Stimulated activated CD4-positive, alpha-beta T cell treated with anti-CD3 and anti-CD28 coated beads, Interleukin-1b, Interleukin-23, amount 100 ng/mL, for 48 hours (primary cell): ENCODE measurements around the gene CRAT.

Experiments
- DNase-seq: peaks from one replicate; pipeline ENCODE4 v3.0.0-alpha.2; 2020

CRAT gene

DNA sequence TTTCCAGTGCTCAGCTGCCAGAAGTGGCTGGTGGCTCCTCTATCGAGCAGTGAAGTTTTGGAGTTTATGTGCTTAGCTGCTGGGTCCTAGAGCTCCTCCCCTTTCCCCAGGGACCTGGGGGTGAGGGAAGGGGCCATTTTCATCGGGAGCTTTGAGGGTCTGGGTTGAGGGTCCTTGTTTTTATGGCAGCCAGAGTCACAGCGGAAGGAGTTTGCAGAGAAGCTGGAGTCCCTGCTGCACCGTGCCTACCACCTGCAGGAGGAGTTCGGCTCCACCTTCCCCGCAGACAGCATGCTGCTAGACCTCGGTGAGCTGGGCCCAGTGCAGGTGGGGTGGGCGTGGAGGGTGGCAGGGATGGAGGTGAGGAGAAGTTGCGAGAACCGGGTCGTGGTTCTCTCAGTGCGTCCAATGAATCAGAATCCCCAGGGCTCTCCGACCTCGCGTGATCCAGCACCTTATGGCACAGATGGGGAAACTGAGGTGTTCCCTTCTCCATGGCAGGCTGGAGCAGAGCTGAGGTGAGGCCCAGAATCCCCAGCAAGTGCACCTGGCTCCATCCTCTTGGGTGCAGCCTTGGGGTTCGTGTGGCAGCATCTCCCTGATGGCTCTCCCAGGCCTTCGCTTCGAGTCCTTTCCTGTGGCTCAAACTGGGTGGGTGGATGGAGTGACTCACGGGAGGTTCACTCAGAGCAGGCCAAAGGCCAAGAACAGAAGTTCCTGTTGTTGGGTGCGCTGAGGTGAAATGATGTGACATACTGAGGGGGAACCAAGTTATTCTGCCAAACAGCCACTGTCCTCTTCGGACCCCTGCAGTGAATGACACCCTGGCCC, 51.4 kb downstream of the CRAT start:
- no peak for DNase-seq

DNA sequence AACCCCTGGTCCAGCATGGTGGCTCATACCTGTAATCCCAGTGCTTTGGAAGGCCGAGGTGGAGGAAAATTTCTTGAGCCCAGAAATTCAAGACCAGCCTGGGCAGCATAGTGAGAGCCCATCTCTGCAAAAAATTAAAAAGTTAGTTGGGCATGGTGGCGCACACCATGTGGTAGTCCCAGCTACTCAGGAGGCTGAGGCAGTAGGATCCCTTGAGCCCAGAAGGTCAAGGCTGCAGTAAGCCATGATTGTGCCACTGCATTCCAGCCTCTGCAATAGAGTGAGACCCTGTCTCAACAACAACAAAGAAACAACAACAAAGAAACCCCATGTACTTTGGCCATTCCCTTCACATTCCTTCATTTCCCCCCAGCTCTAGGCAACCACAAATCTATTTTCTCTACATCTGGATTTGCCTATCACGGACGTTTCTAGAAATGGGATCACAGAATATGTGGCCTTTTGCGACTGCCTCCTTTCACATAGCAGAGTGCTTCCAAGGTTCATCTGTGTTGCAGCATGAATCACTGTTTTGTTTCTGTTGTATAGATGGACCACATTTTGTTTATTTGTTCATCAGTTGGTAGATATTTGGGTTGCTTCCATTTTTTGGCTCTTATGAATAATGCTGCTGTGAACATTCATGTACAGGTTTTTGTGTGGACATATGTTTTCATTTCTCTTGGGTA, 56.3 kb downstream of the CRAT start:
- no peak for DNase-seq

DNA sequence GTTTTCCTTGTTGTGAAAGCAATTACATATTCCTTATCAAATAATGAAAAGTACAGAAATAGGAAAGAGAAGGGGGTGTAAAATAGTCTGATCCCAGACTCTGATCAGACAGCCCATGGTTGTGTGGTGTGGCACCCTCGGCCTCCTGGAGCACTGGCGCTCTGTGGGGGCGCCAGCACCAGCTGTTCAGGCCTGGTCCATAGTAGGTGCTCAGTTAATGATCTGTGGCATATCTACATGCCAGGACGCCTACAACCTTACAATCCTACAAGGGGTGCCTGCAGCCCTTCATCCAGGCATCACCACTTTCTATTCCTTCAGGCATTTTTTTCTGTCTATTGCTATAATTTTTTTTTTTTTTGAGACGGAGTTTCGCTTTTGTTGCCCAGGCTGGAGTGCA, 57.6 kb downstream of the CRAT start:
- no peak for DNase-seq

DNA sequence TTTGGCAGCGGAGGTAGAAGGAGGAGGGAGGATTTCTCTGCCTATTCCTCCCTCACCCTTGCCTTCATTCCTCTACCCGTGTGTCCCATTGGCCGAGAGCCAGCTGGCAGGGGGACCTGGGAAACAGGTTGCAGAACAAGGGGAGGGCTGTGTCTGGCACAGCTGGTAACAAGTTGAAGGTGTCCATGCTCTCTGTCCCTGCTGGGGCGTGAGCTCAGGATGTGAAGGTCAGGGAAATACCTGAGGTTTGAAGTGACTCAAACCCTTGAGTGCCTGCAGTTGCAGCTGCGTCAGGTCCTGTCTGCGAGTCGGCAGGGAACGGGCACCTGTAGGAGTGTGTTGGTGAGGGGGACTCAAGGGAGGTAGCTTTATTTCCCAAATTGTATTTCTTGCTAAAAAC, 58.0 kb downstream of the CRAT start:
- DNase-seq, result no peak
